Peyer's patch (tissue), 4 donors: Measurements from ENCODE around the gene THSD7A.

Experiments used
- POLR2A ChIP-seq, 2 donors: fragments of 450-650 bp; IDR thresholded peaks; one replicate each; pipeline ENCODE4 v1.5.1; 2017; ENCODE audit warnings: antibody characterized with exemption in 2 of 2, mild to moderate bottlenecking in 2 of 2, moderate library complexity in 2 of 2
- TF ChIP-seq, protein P1 (sequence below), 6 experiments: fragments of 450-650 bp in 4 of 6; fragments of 200-600 bp in 2 of 6; sonication (generic) in 1 of 6; IDR thresholded peaks; one replicate each; pipeline ENCODE4 v1.5.1; 2017 to 2019; ENCODE audit warnings: antibody characterized with exemption in 6 of 6, mild to moderate bottlenecking in 3 of 6, moderate library complexity in 1 of 6

- no peak for TF ChIP-seq POLR2A (IDR thresholded peaks at IDR 0.05)
- TF ChIP-seq, protein P1, sequence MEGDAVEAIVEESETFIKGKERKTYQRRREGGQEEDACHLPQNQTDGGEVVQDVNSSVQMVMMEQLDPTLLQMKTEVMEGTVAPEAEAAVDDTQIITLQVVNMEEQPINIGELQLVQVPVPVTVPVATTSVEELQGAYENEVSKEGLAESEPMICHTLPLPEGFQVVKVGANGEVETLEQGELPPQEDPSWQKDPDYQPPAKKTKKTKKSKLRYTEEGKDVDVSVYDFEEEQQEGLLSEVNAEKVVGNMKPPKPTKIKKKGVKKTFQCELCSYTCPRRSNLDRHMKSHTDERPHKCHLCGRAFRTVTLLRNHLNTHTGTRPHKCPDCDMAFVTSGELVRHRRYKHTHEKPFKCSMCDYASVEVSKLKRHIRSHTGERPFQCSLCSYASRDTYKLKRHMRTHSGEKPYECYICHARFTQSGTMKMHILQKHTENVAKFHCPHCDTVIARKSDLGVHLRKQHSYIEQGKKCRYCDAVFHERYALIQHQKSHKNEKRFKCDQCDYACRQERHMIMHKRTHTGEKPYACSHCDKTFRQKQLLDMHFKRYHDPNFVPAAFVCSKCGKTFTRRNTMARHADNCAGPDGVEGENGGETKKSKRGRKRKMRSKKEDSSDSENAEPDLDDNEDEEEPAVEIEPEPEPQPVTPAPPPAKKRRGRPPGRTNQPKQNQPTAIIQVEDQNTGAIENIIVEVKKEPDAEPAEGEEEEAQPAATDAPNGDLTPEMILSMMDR (IDR thresholded peaks at IDR 0.05) = no peak
Observed at GRCh38 chr7:11430841-11431240, 401.2 kb downstream of the THSD7A start.
